Measurements from ENCODE around the gene ESRRA. TPM values are rescaled to one million over a fixed set of nuclear protein-coding genes. Genes with fewer than 3 reads are reported as not detected.
A peak's percentile ranks its signal among the peaks of the same experiment; 100 is the strongest.

ESRRA gene
- polyA plus RNA-seq, 1 donor (not counting 4 experiments of a cell fraction or from before 2014, with no cell fraction given) = 20.8 TPM

- DNase-seq (ENCODE audit: low read depth, low spot score) (no peak), FAIRE-seq (no peak)
- H3K9me1 ChIP-seq (ENCODE audit: control insufficient read depth, extremely low read depth, insufficient read depth, low read length) = no peaks in the 10 kb centered on the region
- H3K9me3 ChIP-seq (ENCODE audit: control insufficient read depth, low read depth, low read length) = no peaks in the 10 kb centered on the region
- no peaks in the 10 kb centered on the region for H4K20me1 ChIP-seq (ENCODE audit: control insufficient read depth, extremely low read depth, insufficient read depth, low read length)
- dilution Hi-C loops (cut with MboI; ENCODE audit: extremely low pct_ligation_motif_present, low sequenced_read_pairs) = no loop called here
- H3K36me3 ChIP-seq (ENCODE audit: control insufficient read depth in 2 of 2, extremely low read depth in 1 of 2, insufficient read depth in 2 of 2, low read length in 2 of 2) = no peaks in the 10 kb centered on the region
- H3K79me2 ChIP-seq (ENCODE audit: control insufficient read depth, insufficient read depth, low read length) = no peaks in the 10 kb centered on the region
- H2AFZ ChIP-seq (ENCODE audit: control insufficient read depth, low read length) = no peak overlapping the region
- H3K27ac ChIP-seq (ENCODE audit: control insufficient read depth, insufficient read depth, low read length) = no peak overlapping the region
- no peak overlapping the region for H3K9ac ChIP-seq (ENCODE audit: control insufficient read depth, extremely low read depth, insufficient read depth, low read length)
- no peaks in the 10 kb centered on the region for H3K27me3 ChIP-seq (ENCODE audit: control insufficient read depth, extremely low read depth, insufficient read depth, low read length)
- no peak overlapping the region for H3K4me2 ChIP-seq (ENCODE audit: control insufficient read depth, extremely low read depth, insufficient read depth, low read depth, low read length)
- H3K4me3 ChIP-seq (ENCODE audit: control insufficient read depth in 2 of 3, extremely low read depth in 1 of 3, insufficient read depth in 2 of 3, low read depth in 1 of 3, low read length in 3 of 3) = no peak overlapping the region
- TF ChIP-seq EZH2 (IDR thresholded peaks at IDR 0.05; ENCODE audit: low read length) = no peak
- TF ChIP-seq CTCF (optimal IDR thresholded peaks at IDR 0.05 in 1 of 3, IDR thresholded peaks at IDR 0.05 in 1 of 3, conservative IDR thresholded peaks at IDR 0.05 in 1 of 3; ENCODE audit: extremely low read depth in 1 of 3, insufficient read depth in 2 of 3, low read length in 3 of 3) = no peak
- H3K4me1 ChIP-seq (ENCODE audit: control insufficient read depth, extremely low read depth, insufficient read depth, low read length) = peaks cover 33% of the 10 kb centered on the region
Measured at GRCh38 chr11:64344787-64345186, 39.5 kb downstream of the ESRRA start.

- TF ChIP-seq CTCF (optimal IDR thresholded peaks at IDR 0.05 in 1 of 3, IDR thresholded peaks at IDR 0.05 in 1 of 3, conservative IDR thresholded peaks at IDR 0.05 in 1 of 3; ENCODE audit: extremely low read depth in 1 of 3, insufficient read depth in 2 of 3, low read length in 3 of 3) (no peak), EZH2 (IDR thresholded peaks at IDR 0.05; ENCODE audit: low read length) (no peak)
- DNase-seq (ENCODE audit: low read depth, low spot score) (no peak), FAIRE-seq (peak; percentile 85)
- no peaks in the 10 kb centered on the region for H4K20me1 ChIP-seq (ENCODE audit: control insufficient read depth, extremely low read depth, insufficient read depth, low read length)
- H3K9me3 ChIP-seq (ENCODE audit: control insufficient read depth, low read depth, low read length) = no peaks in the 10 kb centered on the region
- no peaks in the 10 kb centered on the region for H3K36me3 ChIP-seq (ENCODE audit: control insufficient read depth in 2 of 2, extremely low read depth in 1 of 2, insufficient read depth in 2 of 2, low read length in 2 of 2)
- H3K4me2 ChIP-seq (ENCODE audit: control insufficient read depth, extremely low read depth, insufficient read depth, low read depth, low read length) = peak overlapping the region; percentile 3
- H3K27ac ChIP-seq (ENCODE audit: control insufficient read depth, insufficient read depth, low read length) = peak overlapping the region; percentile 53
- no peak overlapping the region for H3K9ac ChIP-seq (ENCODE audit: control insufficient read depth, extremely low read depth, insufficient read depth, low read length)
- H3K9me1 ChIP-seq (ENCODE audit: control insufficient read depth, extremely low read depth, insufficient read depth, low read length) = no peaks in the 10 kb centered on the region
- H3K4me1 ChIP-seq (ENCODE audit: control insufficient read depth, extremely low read depth, insufficient read depth, low read length) = peaks cover 28% of the 10 kb centered on the region
- H2AFZ ChIP-seq (ENCODE audit: control insufficient read depth, low read length) = peak overlapping the region; percentile 50
- H3K27me3 ChIP-seq (ENCODE audit: control insufficient read depth, extremely low read depth, insufficient read depth, low read length) = no peaks in the 10 kb centered on the region
- dilution Hi-C loops (cut with MboI; ENCODE audit: extremely low pct_ligation_motif_present, low sequenced_read_pairs) = no loop called here
- no peaks in the 10 kb centered on the region for H3K79me2 ChIP-seq (ENCODE audit: control insufficient read depth, insufficient read depth, low read length)
- no peak overlapping the region for H3K4me3 ChIP-seq (ENCODE audit: control insufficient read depth in 2 of 3, extremely low read depth in 1 of 3, insufficient read depth in 2 of 3, low read depth in 1 of 3, low read length in 3 of 3)
Measured at GRCh38 chr11:64347193-64347867, 42.0 kb downstream of the ESRRA start.
